Effector memory CD4-positive, alpha-beta T cell (primary cell): ENCODE results near the gene TXNDC8.

Experiments used
- DNase-seq, 3 donors: peaks; one replicate each; pipeline ENCODE4 v3.0.0-alpha.2; 2020
- H3K27ac ChIP-seq: 2 replicates; pipeline ENCODE4 v1.7.0; 2013; ENCODE audit warnings: mild to moderate bottlenecking, low read length, moderate library complexity; ENCODE audit not compliant: insufficient read depth, poor library complexity, severe bottlenecking
- H3K27me3 ChIP-seq: replicated peaks from 2 replicates; pipeline ENCODE4 v1.7.0; 2013; ENCODE audit warnings: mild to moderate bottlenecking, low read length; ENCODE audit not compliant: insufficient read depth, control insufficient read depth, poor library complexity, severe bottlenecking
- H3K36me3 ChIP-seq: 2 replicates; pipeline ENCODE4 v1.7.0; 2013; ENCODE audit warnings: mild to moderate bottlenecking, low read length, moderate library complexity; ENCODE audit not compliant: control insufficient read depth, insufficient read depth
- H3K4me1 ChIP-seq: 2 replicates; pipeline ENCODE4 v1.7.0; 2013; ENCODE audit warnings: low read length, mild to moderate bottlenecking; ENCODE audit not compliant: control insufficient read depth, insufficient read depth, poor library complexity, severe bottlenecking
- H3K4me3 ChIP-seq: 2 replicates; pipeline ENCODE4 v1.7.0; 2013; ENCODE audit warnings: low read length, low read depth, mild to moderate bottlenecking; ENCODE audit not compliant: insufficient read depth, poor library complexity, severe bottlenecking
- H3K9me3 ChIP-seq: 2 replicates; pipeline ENCODE4 v1.7.0; 2013; ENCODE audit warnings: mild to moderate bottlenecking, low read length, moderate library complexity; ENCODE audit not compliant: control insufficient read depth

Gene TXNDC8

GRCh38 chr9:110330484-110331105 lies 7.1 kb downstream of the TXNDC8 start:
- no peaks in the 10 kb centered on the region for H3K4me1 ChIP-seq
- H3K27me3 ChIP-seq: no peaks in the 10 kb centered on the region
- H3K4me3 ChIP-seq: no peak overlapping the region
- no peak overlapping the region for H3K27ac ChIP-seq
- DNase-seq: no peak
- no peaks in the 10 kb centered on the region for H3K9me3 ChIP-seq
- H3K36me3 ChIP-seq: no peaks in the 10 kb centered on the region

- Histone ChIP-seq H3K4me1 (no peaks in the 10 kb centered on the region), H3K27me3 (no peaks in the 10 kb centered on the region), H3K27ac (no peak overlapping the region), H3K36me3 (no peaks in the 10 kb centered on the region), H3K9me3 (no peaks in the 10 kb centered on the region), H3K4me3 (no peak overlapping the region)
- no peak for DNase-seq
These were observed 7.9 kb downstream of the TXNDC8 start for GRCh38 chr9:110329639-110330230.

- no peaks in the 10 kb centered on the region for H3K27me3 ChIP-seq
These were observed 8.9 kb downstream of the TXNDC8 start for GRCh38 chr9:110328763-110329162.

GRCh38 chr9:110327716-110328115 lies 9.9 kb downstream of the TXNDC8 start:
- Histone ChIP-seq H3K36me3 (no peaks in the 10 kb centered on the region), H3K27ac (no peak overlapping the region), H3K9me3 (no peaks in the 10 kb centered on the region), H3K4me3 (no peak overlapping the region), H3K27me3 (no peaks in the 10 kb centered on the region), H3K4me1 (no peaks in the 10 kb centered on the region)
- no peak for DNase-seq

More at GRCh38 chr9:110328763-110329162, 8.9 kb downstream of the TXNDC8 start:
- Histone ChIP-seq H3K4me3 (no peak overlapping the region), H3K9me3 (no peaks in the 10 kb centered on the region), H3K27ac (no peak overlapping the region), H3K36me3 (no peaks in the 10 kb centered on the region), H3K4me1 (no peaks in the 10 kb centered on the region)
- no peak for DNase-seq

GRCh38 chr9:110323818-110324217 lies 13.8 kb downstream of the TXNDC8 start:
- Histone ChIP-seq H3K27ac (no peak overlapping the region), H3K9me3 (no peaks in the 10 kb centered on the region), H3K27me3 (peaks cover 4% of the 10 kb centered on the region), H3K4me1 (no peaks in the 10 kb centered on the region), H3K36me3 (no peaks in the 10 kb centered on the region), H3K4me3 (no peak overlapping the region)
- DNase-seq: no peak

- Histone ChIP-seq H3K27ac (no peak overlapping the region), H3K4me3 (no peak overlapping the region), H3K27me3 (peaks cover 4% of the 10 kb centered on the region), H3K36me3 (no peaks in the 10 kb centered on the region), H3K9me3 (no peaks in the 10 kb centered on the region), H3K4me1 (no peaks in the 10 kb centered on the region)
- no peak for DNase-seq
These were observed 16.8 kb downstream of the TXNDC8 start for GRCh38 chr9:110320651-110321445.

GRCh38 chr9:110319781-110320492 lies 17.7 kb downstream of the TXNDC8 start:
- Histone ChIP-seq H3K27me3 (peaks cover 4% of the 10 kb centered on the region), H3K9me3 (no peaks in the 10 kb centered on the region), H3K36me3 (no peaks in the 10 kb centered on the region), H3K4me1 (no peaks in the 10 kb centered on the region), H3K4me3 (no peak overlapping the region), H3K27ac (no peak overlapping the region)
- DNase-seq: no peak

GRCh38 chr9:110317911-110318310 lies 19.8 kb downstream of the TXNDC8 start:
- no peak overlapping the region for H3K27ac ChIP-seq
- no peaks in the 10 kb centered on the region for H3K36me3 ChIP-seq
- DNase-seq: no peak
- no peaks in the 10 kb centered on the region for H3K4me1 ChIP-seq
- H3K9me3 ChIP-seq: no peaks in the 10 kb centered on the region
- H3K27me3 ChIP-seq: peaks cover 4% of the 10 kb centered on the region
- no peak overlapping the region for H3K4me3 ChIP-seq

- H3K27ac ChIP-seq: no peak overlapping the region
- DNase-seq: no peak
- no peaks in the 10 kb centered on the region for H3K4me1 ChIP-seq
These were observed 21.2 kb downstream of the TXNDC8 start for GRCh38 chr9:110316261-110317075.

More at GRCh38 chr9:110316261-110317075, 21.2 kb downstream of the TXNDC8 start:
- Histone ChIP-seq H3K9me3 (no peaks in the 10 kb centered on the region), H3K4me3 (no peak overlapping the region), H3K27me3 (peaks cover 3% of the 10 kb centered on the region), H3K36me3 (no peaks in the 10 kb centered on the region)
